Kidney (tissue), 14 donors: Measurements from ENCODE around the gene DNMT1. TPM values are rescaled to one million over a fixed set of nuclear protein-coding genes. Genes with fewer than 3 reads are reported as not detected.
A peak's percentile ranks its signal among the peaks of the same experiment; 100 is the strongest.

Source experiments
- DNase-seq, 5 donors: peaks; one replicate each; pipeline ENCODE4 v3.0.0-alpha.2; 2013 to 2020
- FAIRE-seq: peaks from 2 replicates; lab custom pipeline; 2012; peaks lifted over from hg19 to GRCh38; lab: Jason Lieb, UNC
- H3K27ac ChIP-seq, 2 donors: one replicate each; pipeline ENCODE4 v1.7.0; 2013; ENCODE audit warnings: low read depth in 2 of 2, low read length in 2 of 2, inconsistent platforms in 1 of 2
- H3K27me3 ChIP-seq: one replicate; pipeline ENCODE4 v1.7.1; 2013; ENCODE audit warnings: low read length, inconsistent platforms; ENCODE audit not compliant: control insufficient read depth, insufficient read depth
- H3K36me3 ChIP-seq, 3 donors: one replicate each; pipeline versions ENCODE4 v1.7.0 to v1.7.1; 2013; ENCODE audit warnings: low read length in 3 of 3, control low read depth in 1 of 3, inconsistent platforms in 1 of 3; ENCODE audit not compliant: insufficient read depth in 3 of 3, control insufficient read depth in 2 of 3
- H3K4me1 ChIP-seq, 3 donors: one replicate each; pipeline versions ENCODE4 v1.7.0 to v1.7.1; 2013; ENCODE audit warnings: low read length in 3 of 3, inconsistent platforms in 1 of 3, low read depth in 1 of 3; ENCODE audit not compliant: control insufficient read depth in 2 of 3, insufficient read depth in 2 of 3
- H3K4me3 ChIP-seq, 3 donors: one replicate each; pipeline versions ENCODE4 v1.7.0 to v1.8.1; 2013; ENCODE audit warnings: low read length in 3 of 3, control low read depth in 1 of 3, inconsistent platforms in 1 of 3
- H3K9ac ChIP-seq, 3 donors: one replicate each; pipeline versions ENCODE4 v1.7.0 to v1.7.1; 2013; ENCODE audit warnings: low read length in 3 of 3, control low read depth in 1 of 3, inconsistent platforms in 1 of 3
- H3K9me3 ChIP-seq, 3 donors: one replicate each; pipeline versions ENCODE4 v1.7.0 to v1.7.1; 2013; ENCODE audit warnings: low read length in 3 of 3, control low read depth in 1 of 3, inconsistent platforms in 1 of 3; ENCODE audit not compliant: control insufficient read depth in 2 of 3, insufficient read depth in 1 of 3
- intact Hi-C: fragments of 100-400 bp; cut with DNase I; formaldehyde crosslinking; loops from one replicate; pipeline ENCODE4 v1.11.1; 2022
- polyA plus RNA-seq: library from polyadenylated mRNA; stranded (reverse); fragments of 350-450 nt; fragmentation: Illumina TruSeq; extraction: RNeasy Lipid Tissue Mini Kit (QIAGEN cat#74804); gene quantifications from one replicate; pipeline ENCODE4 v1.2.3, GENCODE V29; 2014; ENCODE audit warnings: low read depth, low replicate concordance; ENCODE audit not compliant: insufficient read depth
- total RNA-seq: library from RNA; stranded (reverse); fragmentation: NEBNext Ultra II Directional; extraction: Animal tissue kit (Norgen Biotek cat#: 25700); gene quantifications from one replicate; pipeline ENCODE4 v1.2.1, GENCODE V29; 2021
- TF ChIP-seq, protein P1 (sequence below): IDR thresholded peaks from 3 replicates; pipeline ENCODE4 v1.5.1; 2012; ENCODE audit warnings: mild to moderate bottlenecking, moderate library complexity, borderline replicate concordance; ENCODE audit not compliant: insufficient read depth; ENCODE audit errors: extremely low read depth
- donor health status: control.
- donor health status: control.
- donor health status: control.
- donor health status: control.
- donor health status: control.
- donor health status: DM: yes; HTN: yes; CAD: no.
- donor health status: Normal renal cell carcinoma (clear cell type).

DNMT1 gene
- total and polyA plus RNA-seq, 2 donors from 2014 or later, result 15.3 to 64.6 TPM

DNA sequence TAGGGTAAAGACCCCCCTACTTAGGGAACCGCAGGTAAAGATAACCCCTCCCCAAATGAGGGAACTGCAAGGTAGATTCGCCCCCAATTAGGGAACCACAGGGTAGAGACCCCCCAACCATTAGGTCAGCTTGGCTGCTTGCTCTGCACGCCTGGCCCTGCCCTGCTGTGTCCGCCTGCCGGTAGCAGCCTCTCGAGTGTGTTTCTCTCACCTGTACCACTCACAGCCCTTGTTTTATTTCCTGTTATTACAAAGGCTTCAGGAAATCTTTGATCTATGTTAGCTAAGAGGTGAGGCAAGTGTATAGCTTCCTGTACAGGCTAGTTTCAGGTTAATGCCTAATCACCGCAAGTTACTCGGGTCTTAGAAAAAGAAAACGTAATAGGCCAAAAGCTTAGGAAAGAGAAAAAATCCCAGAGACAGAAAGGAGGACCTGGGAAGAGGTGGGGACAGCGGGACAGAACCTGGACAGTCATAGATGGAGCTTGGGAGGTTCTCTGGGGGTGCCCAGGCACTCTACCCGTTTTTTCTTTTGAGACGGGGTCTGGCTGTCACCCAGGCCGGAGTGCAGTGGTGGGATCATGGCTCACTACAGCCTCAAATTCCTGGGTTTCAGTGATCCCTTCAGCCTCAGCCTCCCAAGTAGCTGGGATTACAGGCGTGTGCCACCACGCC lies 51.9 kb downstream of the DNMT1 start:
- Histone ChIP-seq H3K4me3 (no peak overlapping the region), H3K27me3 (no peaks in the 10 kb centered on the region), H3K4me1 (no peaks in the 10 kb centered on the region), H3K36me3 (peaks cover 5 to 41% (median 21%) of the 10 kb centered on the region in 3 donors), H3K27ac (peak overlapping the region in 1 of 2 donors; percentile 9), H3K9me3 (no peaks in the 10 kb centered on the region), H3K9ac (no peak overlapping the region)
- TF ChIP-seq, protein P1, sequence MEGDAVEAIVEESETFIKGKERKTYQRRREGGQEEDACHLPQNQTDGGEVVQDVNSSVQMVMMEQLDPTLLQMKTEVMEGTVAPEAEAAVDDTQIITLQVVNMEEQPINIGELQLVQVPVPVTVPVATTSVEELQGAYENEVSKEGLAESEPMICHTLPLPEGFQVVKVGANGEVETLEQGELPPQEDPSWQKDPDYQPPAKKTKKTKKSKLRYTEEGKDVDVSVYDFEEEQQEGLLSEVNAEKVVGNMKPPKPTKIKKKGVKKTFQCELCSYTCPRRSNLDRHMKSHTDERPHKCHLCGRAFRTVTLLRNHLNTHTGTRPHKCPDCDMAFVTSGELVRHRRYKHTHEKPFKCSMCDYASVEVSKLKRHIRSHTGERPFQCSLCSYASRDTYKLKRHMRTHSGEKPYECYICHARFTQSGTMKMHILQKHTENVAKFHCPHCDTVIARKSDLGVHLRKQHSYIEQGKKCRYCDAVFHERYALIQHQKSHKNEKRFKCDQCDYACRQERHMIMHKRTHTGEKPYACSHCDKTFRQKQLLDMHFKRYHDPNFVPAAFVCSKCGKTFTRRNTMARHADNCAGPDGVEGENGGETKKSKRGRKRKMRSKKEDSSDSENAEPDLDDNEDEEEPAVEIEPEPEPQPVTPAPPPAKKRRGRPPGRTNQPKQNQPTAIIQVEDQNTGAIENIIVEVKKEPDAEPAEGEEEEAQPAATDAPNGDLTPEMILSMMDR, result no peak
- FAIRE-seq (no peak), DNase-seq (peak in 1 of 5 donors; percentile 19)
- intact Hi-C loops, result no loop called here

DNA sequence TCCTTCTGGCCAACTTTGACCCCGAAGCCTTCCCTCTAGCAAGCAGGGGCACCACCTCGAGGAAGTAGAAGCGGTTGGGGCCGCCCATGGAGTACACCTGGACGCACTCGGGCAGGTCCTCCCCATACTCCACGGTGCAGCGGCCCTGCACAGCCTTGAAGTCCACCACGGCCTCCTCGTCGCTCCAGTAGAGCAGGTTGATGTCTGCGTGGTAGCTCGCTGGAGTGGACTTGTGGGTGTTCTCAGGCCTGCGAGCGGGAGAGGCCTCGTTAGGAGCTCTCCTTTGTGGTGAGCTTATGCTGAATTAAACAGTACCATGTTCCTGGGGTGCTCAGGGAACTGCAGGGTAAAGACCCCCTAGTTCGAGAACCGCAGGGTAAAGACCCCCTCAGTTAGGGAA lies 52.8 kb downstream of the DNMT1 start:
- Histone ChIP-seq H3K27ac (no peak overlapping the region), H3K4me1 (no peaks in the 10 kb centered on the region), H3K9me3 (no peaks in the 10 kb centered on the region), H3K9ac (no peak overlapping the region), H3K27me3 (no peaks in the 10 kb centered on the region), H3K36me3 (peaks cover 5 to 48% (median 21%) of the 10 kb centered on the region in 3 donors), H3K4me3 (no peak overlapping the region)
- DNase-seq (no peak), FAIRE-seq (no peak)
- TF ChIP-seq, protein P1, result no peak
- intact Hi-C loops, result no loop called here

DNA sequence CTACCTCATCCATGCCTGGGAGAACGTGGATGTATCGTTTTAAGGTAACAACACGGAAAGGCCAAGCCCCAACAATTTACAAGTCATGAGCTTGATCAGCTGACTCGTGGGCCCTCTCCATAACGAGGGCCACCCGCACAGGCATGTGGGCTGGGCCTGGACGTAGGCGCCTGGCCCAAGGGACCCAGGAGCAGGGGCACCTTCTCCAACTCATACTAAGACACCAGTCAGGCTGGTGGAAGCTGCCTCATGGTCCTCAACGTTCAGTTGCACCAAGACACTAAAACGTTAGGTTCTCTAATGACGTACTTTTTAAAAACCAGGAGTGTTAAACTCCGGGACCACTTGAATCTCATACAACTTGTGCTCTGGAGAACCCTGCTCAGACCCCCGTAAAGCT lies 53.3 kb downstream of the DNMT1 start:
- no peak for FAIRE-seq

More for the DNA sequence above, 53.3 kb downstream of the DNMT1 start:
- intact Hi-C loops, result no loop called here
- H3K4me1 ChIP-seq, result no peaks in the 10 kb centered on the region
- H3K36me3 ChIP-seq, result peaks cover 5 to 51% (median 19%) of the 10 kb centered on the region in 3 donors
- H3K9ac ChIP-seq, result no peak overlapping the region
- H3K4me3 ChIP-seq, result no peak overlapping the region
- H3K27me3 ChIP-seq, result no peaks in the 10 kb centered on the region
- no peaks in the 10 kb centered on the region for H3K9me3 ChIP-seq
- TF ChIP-seq, protein P1, result no peak
- DNase-seq, result no peak
- H3K27ac ChIP-seq, result no peak overlapping the region
